Endothelial cell of hepatic sinusoid (primary cell): ENCODE measurements around the gene AGXT.

Experiments used
- in situ Hi-C: cut with HindIII; loops from 2 replicates; pipeline ENCODE4 v1.10.0; 2017; ENCODE audit warnings: low sequenced_read_pairs

The AGXT gene

DNA sequence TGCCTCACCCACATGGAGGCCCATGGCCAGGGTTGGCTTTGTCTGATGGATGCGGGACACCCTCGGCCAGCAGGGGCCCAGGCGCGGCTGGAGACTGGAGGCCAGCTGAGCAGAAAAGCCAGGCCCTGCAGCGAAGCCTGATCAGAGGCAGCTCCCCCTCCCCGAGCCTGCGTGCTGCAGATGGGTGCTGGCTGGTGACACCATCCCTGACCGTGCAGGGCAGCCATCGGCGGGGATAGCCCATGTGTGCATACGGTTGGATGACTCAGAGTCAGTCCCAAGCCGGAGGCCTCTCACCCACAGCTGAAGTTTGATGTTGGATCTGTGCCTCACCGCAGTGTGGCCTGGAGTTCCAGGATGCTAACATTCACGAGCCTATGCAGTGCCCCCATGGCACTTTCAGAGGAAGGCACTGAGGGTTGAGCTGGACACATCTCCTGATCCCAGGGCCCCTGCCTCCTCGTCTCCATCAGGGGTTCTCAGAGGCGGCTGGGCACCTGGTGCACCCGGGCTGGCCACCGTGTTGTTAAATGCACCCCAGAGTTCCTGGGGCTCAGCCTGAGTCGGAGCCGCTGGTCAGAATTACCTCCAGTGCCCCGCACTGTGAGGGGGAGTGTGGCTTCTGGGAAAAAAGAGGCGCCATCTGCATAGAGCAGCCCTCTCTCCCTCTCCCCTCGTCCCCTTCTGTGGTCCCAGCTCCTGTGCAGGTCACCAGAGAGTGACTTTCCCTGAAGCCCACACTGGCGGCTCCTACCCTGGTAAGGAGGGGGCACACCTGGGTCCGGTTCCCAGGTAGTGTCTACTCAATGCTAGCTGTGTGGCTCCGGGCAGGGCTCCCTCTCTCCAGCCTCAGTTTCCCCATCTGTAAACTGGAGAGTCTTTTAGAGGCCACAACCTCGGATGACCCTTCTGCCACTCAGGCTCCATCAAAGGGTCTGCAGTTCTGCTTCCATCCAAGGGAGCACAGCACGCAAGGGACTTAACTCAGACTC is 29.2 kb upstream of the AGXT start:
- in situ Hi-C loops: loop anchor here (10.0 to 25.0 kb wide), 3 partner anchors 45 to 648 kb away; no protein-coding TSS in a partner anchor

GRCh38 chr2:240840435-240841060 is 28.1 kb upstream of the AGXT start:
- in situ Hi-C loops: loop anchor here (10.0 to 25.0 kb wide), 3 partner anchors 46 to 647 kb away; no protein-coding TSS in a partner anchor

GRCh38 chr2:240846309-240846708 is 22.3 kb upstream of the AGXT start:
- in situ Hi-C loops: loop anchor here (5.0 to 25.0 kb wide), 7 partner anchors 46 to 641 kb away; no protein-coding TSS in a partner anchor

DNA sequence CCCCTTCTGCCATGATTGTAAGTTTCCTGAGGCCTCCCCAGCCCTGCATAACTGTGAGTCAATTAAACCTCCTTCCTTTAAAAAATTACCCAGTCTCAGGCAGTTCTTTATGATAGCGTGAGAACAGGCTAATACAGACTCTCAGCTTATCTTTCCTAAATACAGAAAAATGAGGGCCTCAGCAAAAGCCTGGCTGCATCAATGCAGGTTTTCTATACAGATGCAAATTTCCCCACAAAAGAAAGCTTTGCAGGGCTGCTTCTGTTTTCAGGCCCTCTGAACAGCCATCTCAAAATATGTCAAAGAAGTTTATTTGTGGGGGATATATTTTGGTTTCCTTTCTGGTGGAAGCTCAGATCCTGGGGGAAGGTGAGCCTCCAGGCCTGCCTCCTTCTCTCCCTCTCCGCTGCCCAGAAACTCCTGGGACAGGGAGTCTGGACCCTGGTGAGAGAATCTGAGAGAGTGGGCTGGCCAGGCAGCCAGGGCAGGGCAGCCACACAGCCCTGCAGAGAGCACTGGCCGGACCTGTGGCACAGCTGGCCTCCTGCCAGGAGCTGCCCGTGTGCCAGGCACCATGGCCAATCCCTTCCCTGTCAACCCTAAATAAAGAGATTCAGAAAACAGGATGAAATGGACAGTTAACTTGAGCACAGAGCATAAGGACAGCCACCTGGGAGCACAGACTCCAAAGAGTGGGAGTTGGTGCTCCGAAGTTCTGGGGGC is 21.6 kb upstream of the AGXT start:
- in situ Hi-C loops: loop anchor here (5.0 to 25.0 kb wide), 7 partner anchors 45 to 640 kb away; no protein-coding TSS in a partner anchor

DNA sequence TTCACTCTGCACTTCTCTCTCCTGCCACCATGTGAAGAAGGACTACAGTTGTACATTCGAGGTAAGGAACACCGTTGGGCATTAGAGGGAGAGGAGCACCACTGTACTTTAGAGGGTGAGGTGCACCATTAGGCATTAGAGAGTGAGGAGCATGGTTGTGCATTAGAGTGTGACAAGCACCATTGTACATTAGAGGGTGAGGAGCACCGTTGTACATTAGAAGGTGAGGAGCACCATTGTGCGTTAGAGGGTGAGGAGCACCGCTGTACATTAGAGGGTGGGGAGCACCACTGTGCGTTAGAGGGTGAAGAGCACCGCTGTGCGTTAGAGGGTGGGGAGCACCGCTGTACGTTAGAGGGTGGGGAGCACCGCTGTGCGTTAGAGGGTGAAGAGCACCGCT is 20.8 kb upstream of the AGXT start:
- in situ Hi-C loops: loop anchor here (5.0 to 25.0 kb wide), 7 partner anchors 44 to 639 kb away; no protein-coding TSS in a partner anchor

DNA sequence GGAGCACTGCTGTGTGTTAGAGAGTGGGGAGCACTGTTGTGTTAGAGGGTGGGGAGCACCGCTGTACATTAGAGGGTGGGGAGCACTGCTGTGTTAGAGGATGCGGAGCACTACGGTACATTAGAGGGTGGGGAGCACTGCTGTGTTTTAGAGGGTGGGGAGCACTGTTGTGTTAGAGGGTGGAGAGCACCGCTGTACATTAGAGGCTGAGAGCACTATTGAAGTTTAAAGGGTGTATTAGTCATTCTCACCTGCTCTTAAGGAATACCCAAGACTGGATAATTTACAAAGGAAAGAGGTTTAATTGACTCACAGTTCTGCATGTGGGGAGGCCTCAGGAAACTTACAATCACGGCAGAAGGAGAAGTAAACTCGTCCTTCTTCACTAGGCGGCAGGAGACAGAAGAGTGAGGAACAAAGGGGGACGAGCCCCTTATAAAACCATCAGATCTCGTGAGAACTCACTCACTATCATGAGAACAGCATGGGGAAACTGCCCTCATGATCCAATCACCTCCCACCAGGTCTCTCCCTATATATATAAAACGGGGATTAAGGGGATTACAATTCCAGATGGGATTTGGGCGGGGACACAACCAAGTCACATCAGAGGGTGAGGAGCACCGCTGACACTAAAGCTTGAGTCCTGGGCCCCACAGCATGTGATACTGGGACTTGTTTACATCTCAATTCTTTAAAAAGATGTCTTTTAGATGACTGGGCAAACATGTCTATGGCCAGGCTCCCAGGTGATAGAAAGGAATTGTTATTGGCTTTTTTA is 19.5 kb upstream of the AGXT start:
- in situ Hi-C loops: loop anchor here (5.0 to 25.0 kb wide), 7 partner anchors 43 to 638 kb away; no protein-coding TSS in a partner anchor

DNA sequence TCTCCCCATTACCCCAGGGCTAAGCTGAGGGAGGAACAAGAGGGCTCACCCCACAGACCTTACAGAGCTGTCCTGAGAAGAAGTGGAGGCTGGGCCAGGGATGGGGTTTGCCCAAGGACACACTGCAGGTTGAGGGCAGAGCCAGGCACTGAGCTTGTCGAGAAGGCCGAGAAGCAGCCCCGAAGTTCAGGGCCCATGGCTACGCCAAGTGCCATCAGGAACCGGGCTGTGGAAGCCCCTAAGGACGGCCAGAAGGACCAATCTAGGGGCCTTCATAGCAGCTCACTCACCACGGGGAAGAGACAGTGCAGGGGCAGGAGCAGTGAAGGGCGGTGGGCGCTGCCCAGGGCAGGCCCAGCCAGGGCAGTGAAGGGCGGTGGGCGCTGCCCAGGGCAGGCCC is 18.6 kb upstream of the AGXT start:
- in situ Hi-C loops: no loop called here

- in situ Hi-C loops: no loop called here
These were observed 17.9 kb upstream of the AGXT start for GRCh38 chr2:240850756-240851077.

DNA sequence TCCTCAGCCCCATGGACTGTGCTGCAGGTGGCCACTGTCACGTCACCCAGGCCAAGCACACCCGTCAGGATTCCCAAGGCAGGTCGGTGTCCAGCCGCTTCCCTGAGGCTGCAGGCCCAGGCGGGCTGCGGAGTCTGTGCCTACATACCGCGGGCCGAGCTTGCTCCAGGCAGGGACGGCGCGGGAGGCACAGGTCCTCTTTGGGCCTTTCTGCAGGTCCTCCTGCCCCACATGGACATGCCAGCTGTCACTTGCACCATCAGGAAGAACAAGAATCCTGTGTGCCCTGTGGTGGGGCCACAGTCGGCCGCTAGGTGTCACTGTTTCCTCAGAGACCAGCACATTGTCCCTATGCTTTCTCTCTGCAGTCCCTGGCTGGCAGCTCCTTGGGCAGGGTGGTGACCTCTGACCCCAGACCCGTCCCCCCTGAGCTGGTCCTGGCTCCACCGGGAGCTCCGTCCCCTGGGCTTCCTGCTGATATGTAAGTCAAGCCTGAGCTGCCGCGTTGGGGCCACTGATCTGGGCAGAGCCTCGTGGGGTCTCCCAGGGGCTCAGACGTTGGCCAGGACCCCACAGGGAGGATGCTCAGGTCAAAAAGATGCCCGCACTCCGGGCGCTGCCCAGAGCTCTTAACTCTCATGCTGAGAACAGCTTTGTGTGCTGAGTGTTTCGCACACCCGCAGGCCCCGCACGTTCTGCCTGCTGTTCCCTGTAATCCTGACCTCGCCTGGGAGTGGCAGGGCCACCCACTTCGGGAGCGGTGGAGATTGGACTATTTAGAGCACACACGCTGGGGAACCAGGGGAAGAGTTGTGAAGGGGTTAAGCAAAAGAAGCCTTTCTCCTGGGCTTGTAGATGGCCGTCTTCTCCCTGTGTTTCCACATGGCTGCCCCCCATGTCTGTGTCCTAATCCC is 17.3 kb upstream of the AGXT start:
- in situ Hi-C loops: no loop called here

DNA sequence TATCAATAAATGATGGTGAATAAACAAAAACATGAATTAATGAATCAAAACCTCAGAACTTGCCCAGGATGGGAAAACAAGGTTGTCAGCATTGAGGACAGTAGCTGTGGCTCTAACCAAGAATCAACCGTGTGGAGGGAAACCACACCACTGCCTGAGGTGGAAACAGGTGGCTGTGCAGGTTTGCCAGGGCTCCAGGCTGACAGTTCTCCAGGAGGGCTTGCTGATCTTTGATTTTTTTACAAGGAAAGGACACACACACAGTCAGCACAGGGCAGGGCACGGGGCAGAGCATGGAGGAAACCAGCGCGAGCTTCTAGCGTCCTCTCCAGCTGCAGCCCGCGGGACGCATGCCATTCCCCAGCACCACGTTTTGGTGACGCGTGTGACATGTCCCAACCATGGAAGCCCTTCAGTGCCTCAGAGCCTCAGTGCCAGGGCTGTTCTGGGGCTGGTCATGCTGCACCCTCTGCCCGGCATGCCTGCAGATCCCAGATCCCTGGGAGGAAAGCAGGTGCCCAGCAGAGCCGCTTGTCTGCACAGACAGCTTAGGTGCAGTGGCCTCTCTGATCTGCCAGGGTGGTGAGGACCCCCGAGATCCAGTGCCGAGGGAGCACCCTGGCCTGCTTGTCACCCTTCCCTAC is 15.8 kb upstream of the AGXT start:
- in situ Hi-C loops: no loop called here

GRCh38 chr2:240855670-240856069 is 13.0 kb upstream of the AGXT start:
- in situ Hi-C loops: no loop called here

DNA sequence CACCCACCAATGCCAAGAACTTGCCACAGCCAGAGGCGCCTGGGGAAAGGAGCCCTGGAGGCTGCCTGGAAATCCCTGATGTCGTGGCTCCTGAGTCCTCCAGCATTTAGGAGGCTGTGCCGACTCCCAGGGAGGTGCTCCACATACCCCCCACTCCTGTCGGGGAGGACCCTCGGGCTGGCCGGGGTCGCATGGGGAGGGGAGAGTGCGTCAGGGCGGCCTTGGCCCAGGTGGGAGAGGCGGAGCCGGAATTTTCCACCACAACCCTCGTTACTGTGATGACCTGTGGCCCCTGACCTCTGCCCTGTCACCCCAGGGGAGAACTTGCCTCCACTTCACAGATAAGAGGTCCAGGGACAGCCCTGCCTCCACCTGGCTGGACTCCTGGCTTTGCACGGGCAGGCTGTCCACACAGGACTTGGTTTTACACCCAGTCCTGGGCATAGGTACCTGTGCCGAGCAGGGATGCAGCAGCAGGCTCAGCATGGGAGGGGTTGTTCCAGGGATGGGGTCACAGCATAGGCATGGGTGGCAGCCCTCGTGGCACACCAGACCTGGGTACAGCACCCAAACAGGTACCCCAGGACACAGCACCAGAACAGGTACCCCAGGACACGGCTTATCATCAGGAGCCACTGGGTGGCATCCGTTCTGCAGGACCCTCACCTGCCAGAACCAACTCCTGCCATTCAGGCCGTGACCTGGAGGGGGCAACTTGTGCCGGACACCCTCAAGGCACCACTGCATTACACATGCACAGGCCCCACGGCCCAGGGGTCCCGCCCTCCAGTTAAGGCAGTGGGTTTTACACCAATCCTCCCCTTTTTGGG is 12.3 kb upstream of the AGXT start:
- in situ Hi-C loops: no loop called here

DNA sequence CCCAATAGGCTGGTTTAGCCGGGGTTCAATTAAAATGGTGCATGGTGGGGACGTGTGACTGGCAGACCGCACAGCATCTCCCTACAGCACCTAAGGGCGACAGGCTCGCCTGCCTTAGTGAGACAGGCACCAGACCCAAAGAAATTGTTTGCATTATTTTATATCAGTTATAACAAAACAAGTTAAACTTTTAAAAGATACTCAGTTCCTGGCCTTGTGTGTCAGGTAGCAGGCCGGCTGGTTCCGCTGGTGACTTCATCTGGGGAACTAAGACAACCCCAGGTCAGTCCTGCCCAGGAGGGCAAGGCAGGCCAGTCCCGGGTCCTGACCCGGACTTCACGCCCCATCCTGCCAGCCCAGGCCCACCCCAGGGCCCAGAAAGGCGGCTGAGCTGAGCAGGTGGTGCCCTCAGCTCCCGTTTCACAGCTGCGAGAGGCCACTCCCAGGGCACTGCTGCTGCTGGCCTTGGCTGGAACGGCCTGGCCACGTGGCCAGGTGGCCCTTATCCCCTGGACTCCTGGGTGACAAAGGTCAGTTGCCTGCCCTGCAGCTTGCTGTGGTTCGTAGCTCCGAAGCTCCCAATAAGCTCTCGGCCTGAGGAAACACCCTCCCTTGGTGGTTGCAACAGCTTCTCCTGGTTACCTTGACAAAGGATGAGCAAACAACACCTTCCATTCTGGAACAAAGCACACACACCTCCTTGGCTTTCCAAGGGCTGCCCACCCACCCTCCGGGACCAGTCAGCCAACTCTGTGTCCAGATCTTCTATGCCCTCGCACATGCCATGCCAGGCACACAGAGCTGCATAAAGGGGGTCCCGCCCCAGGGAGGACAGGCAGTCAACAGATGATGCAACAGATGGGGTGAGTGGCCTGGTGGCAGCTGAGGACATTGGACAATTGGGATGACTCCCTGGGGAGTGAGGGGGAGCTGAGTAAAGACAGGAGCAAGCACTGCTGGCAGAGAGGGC is 11.3 kb upstream of the AGXT start:
- in situ Hi-C loops: no loop called here

- in situ Hi-C loops: no loop called here
These were observed 10.3 kb upstream of the AGXT start for GRCh38 chr2:240858321-240858720.

DNA sequence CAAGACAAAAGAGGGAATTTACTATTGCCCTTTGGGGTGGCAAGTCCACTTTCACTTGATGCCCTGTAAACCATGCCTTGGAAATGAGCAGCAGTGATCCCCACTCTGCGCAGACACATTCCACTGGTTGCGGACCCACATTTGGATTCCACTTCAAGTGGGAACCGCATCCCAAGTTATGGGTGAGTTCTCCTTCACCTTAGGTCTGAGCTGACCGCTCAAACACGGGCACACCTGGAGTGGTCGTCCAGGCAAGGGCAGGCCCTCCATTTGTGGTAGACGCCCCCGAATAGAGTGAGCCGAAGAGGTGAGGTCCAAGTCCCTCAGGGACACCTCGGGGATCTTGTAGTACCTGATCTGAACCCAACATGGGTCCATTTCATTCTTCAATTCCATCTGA is 9.8 kb upstream of the AGXT start:
- in situ Hi-C loops: no loop called here

DNA sequence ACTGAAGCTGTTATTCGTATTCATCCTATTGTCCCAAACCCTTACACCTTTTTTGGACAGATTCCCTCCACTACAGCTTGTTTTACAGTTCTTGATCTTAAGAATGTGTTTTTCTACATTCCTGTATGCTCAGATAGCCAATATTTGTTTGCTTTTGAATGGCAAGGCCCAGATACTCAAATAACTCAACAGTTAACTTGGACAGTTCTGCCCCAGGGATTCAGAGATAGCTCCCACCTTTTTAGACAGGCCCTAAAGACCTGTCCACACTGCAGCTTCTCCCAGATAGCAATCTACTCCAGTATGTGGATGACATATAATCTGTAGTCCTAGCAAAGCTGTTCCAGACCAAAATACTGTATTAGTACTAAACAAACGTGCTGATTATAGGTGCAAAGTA is 7.1 kb upstream of the AGXT start:
- in situ Hi-C loops: no loop called here

GRCh38 chr2:240864475-240864874 is 4.1 kb upstream of the AGXT start:
- in situ Hi-C loops: no loop called here
